GM12878 (cell line): ENCODE measurements around the gene C6orf62. TPM values are rescaled to one million over a fixed set of nuclear protein-coding genes. Genes with fewer than 3 reads are reported as not detected.

Experiments used
- ATAC-seq: fragments of 200-7000 bp; cut with Tn5 transposase; 3 replicates; pipeline ENCODE4 v1.9.1; 2020; ENCODE audit warnings: mild to moderate bottlenecking, moderate library complexity
- BruUV-seq: library from RNA; stranded (reverse); fragments of 400-500 nt; replicated peaks from 2 replicates; lab custom pipeline; 2021; lab: Mats Ljungman, UMichigan
- CTCF ChIA-PET: fragments of 300-600 bp; sonication (Branson Sonifier 250); formaldehyde crosslinking; extraction: SDS; loops from one replicate; lab custom pipeline; 2021; ENCODE audit warnings: inconsistent platforms; lab: Yijun Ruan, JAX
- POLR2A ChIA-PET: fragments of 350-600 bp; formaldehyde crosslinking; extraction: SDS; loops from one replicate; lab custom pipeline; 2021; ENCODE audit warnings: inconsistent platforms; lab: Charles Lee
- RAD21 ChIA-PET: fragments of 300-600 bp; sonication (Branson Sonifier 250); formaldehyde crosslinking; loops from one replicate; lab custom pipeline; 2023; ENCODE audit warnings: antibody characterized with exemption; ENCODE audit not compliant: unreplicated experiment; lab: Charles Lee
- SMC1A ChIA-PET: fragments of 300-600 bp; sonication (Branson Sonifier 250); formaldehyde crosslinking; loops from one replicate; lab custom pipeline; 2023; ENCODE audit not compliant: unreplicated experiment, uncharacterized antibody; lab: Charles Lee
- DNase-seq: peaks from one replicate; pipeline ENCODE4 v3.0.0-alpha.2; 2011; ENCODE audit warnings: low read depth, low spot score
- FAIRE-seq: peaks from 3 replicates; lab custom pipeline; 2011; peaks lifted over from hg19 to GRCh38; lab: Jason Lieb, UNC
- H2AFZ ChIP-seq: 2 replicates; pipeline ENCODE4 v1.6.0; 2011; ENCODE audit warnings: low read depth, low read length, control low read depth; ENCODE audit not compliant: control insufficient read depth
- H3K27ac ChIP-seq: 2 replicates; pipeline ENCODE4 v1.5.1; 2011; ENCODE audit warnings: control low read depth; ENCODE audit not compliant: control insufficient read depth, insufficient read depth
- H3K27me3 ChIP-seq, 2 experiments: replicated peaks in 1 of 2; 2 replicates each; pipeline versions ENCODE4 v1.6.0 to v1.6.1; 2011; ENCODE audit warnings: low read length in 1 of 2; ENCODE audit not compliant: control insufficient read depth in 2 of 2, insufficient read depth in 2 of 2
- H3K36me3 ChIP-seq, 2 experiments: 2 replicates each; pipeline ENCODE4 v1.5.1; 2011; ENCODE audit warnings: low read length in 1 of 2; ENCODE audit not compliant: control insufficient read depth in 2 of 2, insufficient read depth in 2 of 2
- H3K4me1 ChIP-seq: 2 replicates; pipeline ENCODE4 v1.6.1; 2011; ENCODE audit warnings: mild to moderate bottlenecking, low read length, moderate library complexity, mixed read lengths; ENCODE audit not compliant: control insufficient read depth, insufficient read depth
- H3K4me2 ChIP-seq: 2 replicates; pipeline ENCODE4 v1.6.0; 2011; ENCODE audit warnings: control low read depth; ENCODE audit not compliant: control insufficient read depth, insufficient read depth
- H3K4me3 ChIP-seq: fragments of 200-600 bp; sonication (generic); 2 replicates; pipeline ENCODE4 v1.5.1; 2016
- H3K79me2 ChIP-seq: 2 replicates; pipeline ENCODE4 v1.6.0; 2011; ENCODE audit warnings: low read length; ENCODE audit not compliant: control insufficient read depth, insufficient read depth
- H3K9ac ChIP-seq: 2 replicates; pipeline ENCODE4 v1.8.0; 2011; ENCODE audit warnings: low read length, control low read depth, mixed read lengths; ENCODE audit not compliant: control insufficient read depth, insufficient read depth
- H3K9me3 ChIP-seq: replicated peaks from 3 replicates; pipeline ENCODE4 v1.5.1; 2011; ENCODE audit warnings: mild to moderate bottlenecking, low read length; ENCODE audit not compliant: control insufficient read depth, insufficient read depth
- H4K20me1 ChIP-seq: 2 replicates; pipeline ENCODE4 v1.6.0; 2011; ENCODE audit not compliant: control insufficient read depth, insufficient read depth
- EZH2 ChIP-seq: IDR thresholded peaks from 2 replicates; pipeline ENCODE4 v1.6.1; 2012; ENCODE audit warnings: low read depth, mild to moderate bottlenecking, control low read depth, inconsistent platforms, low read length, borderline replicate concordance; ENCODE audit not compliant: control insufficient read depth
- HDAC2 ChIP-seq: fragments of 200-600 bp; sonication (generic); IDR thresholded peaks from 2 replicates; pipeline ENCODE4 v1.6.1; 2017
- HDAC6 ChIP-seq: fragments of 200-600 bp; sonication (generic); IDR thresholded peaks from one replicate; pipeline ENCODE4 v1.8.0; 2017; ENCODE audit warnings: antibody characterized with exemption; ENCODE audit not compliant: unreplicated experiment
- JUNB ChIP-seq: IDR thresholded peaks from 2 replicates; pipeline ENCODE4 v1.6.1; 2016; ENCODE audit warnings: antibody characterized with exemption, mild to moderate bottlenecking
- KDM1A ChIP-seq: fragments of 200-600 bp; sonication (generic); IDR thresholded peaks from 2 replicates; pipeline ENCODE4 v1.6.1; 2016; ENCODE audit warnings: borderline replicate concordance
- MTA2 ChIP-seq: fragments of 450-650 bp; IDR thresholded peaks from 2 replicates; pipeline ENCODE4 v1.6.1; 2016; ENCODE audit warnings: low read depth, mild to moderate bottlenecking, moderate library complexity
- PML ChIP-seq: IDR thresholded peaks from 2 replicates; pipeline ENCODE4 v1.6.1; 2012; ENCODE audit warnings: low read length, inconsistent platforms
- RCOR1 ChIP-seq: conservative IDR thresholded peaks from 2 replicates; pipeline ENCODE4 v1.6.1; 2012; ENCODE audit warnings: low read depth, low read length, improper control_type of control experiment
- STAT1 ChIP-seq: fragments of 450-650 bp; conservative IDR thresholded peaks from 2 replicates; pipeline ENCODE4 v1.6.1; 2014; ENCODE audit warnings: antibody characterized with exemption, mild to moderate bottlenecking
- USF1 ChIP-seq: IDR thresholded peaks from 2 replicates; pipeline ENCODE4 v1.6.1; 2011; ENCODE audit warnings: borderline replicate concordance, low read depth, mild to moderate bottlenecking, moderate library complexity, mixed read lengths, low read length; ENCODE audit not compliant: insufficient read depth; ENCODE audit errors: extremely low read length
- WGBS: methylation state at CpG from one replicate; pipeline ENCODE4 v1.1.6; 2016; ENCODE audit warnings: low lambda C conversion rate; ENCODE audit not compliant: insufficient replicate concordance, insufficient coverage; ENCODE audit errors: missing lambda C conversion rate; 5-methylcytosine and 5-hydroxymethylcytosine counted together
- in situ Hi-C: fragments of 300-500 bp; cut with MboI; formaldehyde crosslinking; loops from 9 replicates; pipeline ENCODE4 v1.14.3; 2018; ENCODE audit warnings: mixed read lengths
- intact Hi-C: fragments of 100-400 bp; cut with micrococcal nuclease; formaldehyde crosslinking; loops from one replicate; pipeline ENCODE4 v1.14.2; 2022; ENCODE audit not compliant: unreplicated experiment
- polyA plus RNA-seq, 11 experiments: library from polyadenylated mRNA; depleted of rRNA in 4 of 11; unstranded in 6 of 11; stranded (reverse) in 5 of 11; fragments of >200 nt; fragmentation: Nextera tagmentation in 4 of 11; fragmentation: Illumina TruSeq in 1 of 11; extraction: Ambion mirVana in 4 of 11; extraction: Trizol in 1 of 11; gene quantifications; 1 replicate in 1 of 11; 2 replicates in 10 of 11; pipeline versions ENCODE4 v1.2.1 to v1.2.3, GENCODE V29; 2011 to 2016; ENCODE audit warnings: inconsistent platforms in 2 of 11, missing spikeins in 2 of 11, low read depth in 1 of 11
- total RNA-seq, 4 experiments: library from RNA; depleted of rRNA in 3 of 4; stranded (reverse); fragments of >200 nt in 3 of 4; fragmentation: Illumina TruSeq in 1 of 4; extraction: Trizol in 1 of 4; gene quantifications; 2 replicates each; pipeline versions ENCODE4 v1.2.1 to v1.2.3, GENCODE V29; 2013 to 2021

C6orf62 gene
- total and polyA plus RNA-seq, 10 of the 15 experiments (the other 5 are each of a cell fraction or from before 2014, with no cell fraction given), result 55.6 to 565 (median 126) TPM

- RAD21 ChIA-PET, result no interaction called here
- BruUV-seq, result no TSS peak
- Histone ChIP-seq H3K36me3 (peaks cover 5 to 26% of the 10 kb centered on the region in 2 experiments), H3K4me2 (no peak overlapping the region), H3K79me2 (no peaks in the 10 kb centered on the region; the same call in 1 of the 2 replicates), H3K4me1 (no peaks in the 10 kb centered on the region), H3K4me3 (no peak overlapping the region), H3K9me3 (no peaks in the 10 kb centered on the region), H2AFZ (no peak overlapping the region), H3K27me3 (no peaks in the 10 kb centered on the region), H3K9ac (no peak overlapping the region), H3K27ac (no peak overlapping the region), H4K20me1 (no peaks in the 10 kb centered on the region)
- SMC1A ChIA-PET, result interaction anchor here (0.9 to 3.5 kb wide), 11 partner anchors 9 to 287 kb away, joined by 3 to 15 read pairs (median 4); partner anchors contain the start of gene C6orf62
- POLR2A ChIA-PET, result interaction anchor here (1.4 kb wide), 2 partner anchors 9 to 122 kb away, joined by 3 to 4 read pairs; no protein-coding TSS in a partner anchor
- CTCF ChIA-PET, result interaction anchor here (0.7 to 1.6 kb wide), 6 partner anchors 10 to 366 kb away, joined by 3 to 10 read pairs (median 3); partner anchors contain the start of gene ALDH5A1
- ATAC-seq (no peak), DNase-seq (no peak), FAIRE-seq (no peak)
- in situ Hi-C loops (loop anchor here (25.0 kb wide), 1 partner anchor 642 kb away; no protein-coding TSS in a partner anchor), intact Hi-C loops (no loop called here)
- no peak for TF ChIP-seq MTA2
These were observed 14.5 kb downstream of the C6orf62 start for GRCh38 chr6:24704468-24704867.

GRCh38 chr6:24702720-24703282 is 16.2 kb downstream of the C6orf62 start:
- FAIRE-seq (no peak), ATAC-seq (peak; percentile 29)
- RAD21 ChIA-PET, result interaction anchor here (1.1 to 1.2 kb wide), 2 partner anchors 40 to 69 kb away, joined by 3 to 4 read pairs; no protein-coding TSS in a partner anchor
- no peaks in the 10 kb centered on the region for H3K27me3 ChIP-seq
- TF ChIP-seq JUNB (no peak), PML (no peak), KDM1A (no peak), HDAC2 (no peak), RCOR1 (no peak), USF1 (no peak), HDAC6 (no peak), EZH2 (no peak), STAT1 (no peak)
- TF ChIP-seq, all 136 proteins: peak for 0
- no peak overlapping the region for H3K27ac ChIP-seq
- H3K9me3 ChIP-seq, result no peaks in the 10 kb centered on the region
- peaks cover 4 to 9% of the 10 kb centered on the region in 2 experiments for H3K36me3 ChIP-seq
- H3K4me3 ChIP-seq, result no peak overlapping the region
- BruUV-seq, result no TSS peak
- no peak for DNase-seq
- no peaks in the 10 kb centered on the region for H3K4me1 ChIP-seq
- CTCF ChIA-PET, result interaction anchor here (0.8 to 2.1 kb wide), 6 partner anchors 12 to 209 kb away, joined by 3 to 10 read pairs (median 6); partner anchors contain the start of gene ALDH5A1
- H4K20me1 ChIP-seq, result no peaks in the 10 kb centered on the region
- H3K4me2 ChIP-seq, result no peak overlapping the region
- WGBS, result 71% methylated on average over 4 of the region's 4 CpGs
- H2AFZ ChIP-seq, result no peak overlapping the region
- POLR2A ChIA-PET, result interaction anchor here (1.6 kb wide), 1 partner anchor 12 kb away, joined by 6 read pairs; no protein-coding TSS in a partner anchor
- H3K9ac ChIP-seq, result no peak overlapping the region
- SMC1A ChIA-PET, result interaction anchor here (2.1 to 3.5 kb wide), 4 partner anchors 10 to 122 kb away, joined by 4 to 15 read pairs (median 10); partner anchors contain the start of gene C6orf62
- in situ Hi-C loops (loop anchor here (25.0 kb wide), 1 partner anchor 640 kb away; no protein-coding TSS in a partner anchor), intact Hi-C loops (no loop called here)
- no peaks in the 10 kb centered on the region; the same call in 1 of the 2 replicates for H3K79me2 ChIP-seq
